KMS-11 (cell line): ENCODE data around the gene TRIO.

Experiments
- H2AFZ ChIP-seq: fragments of 200-600 bp; sonication (generic); 2 replicates; pipeline ENCODE4 v1.6.1; 2016; ENCODE audit warnings: antibody characterized with exemption, mixed run types, low read depth
- H3K27ac ChIP-seq: fragments of 200-600 bp; sonication (generic); 2 replicates; pipeline ENCODE4 v1.6.1; 2016; ENCODE audit warnings: mild to moderate bottlenecking, mixed run types
- H3K27me3 ChIP-seq: fragments of 200-600 bp; sonication (generic); 2 replicates; pipeline ENCODE4 v1.6.1; 2017; ENCODE audit warnings: mild to moderate bottlenecking, low read depth, mixed run types, moderate library complexity; ENCODE audit not compliant: insufficient read depth
- H3K36me3 ChIP-seq: fragments of 200-600 bp; sonication (generic); 2 replicates; pipeline ENCODE4 v1.6.1; 2017; ENCODE audit warnings: mild to moderate bottlenecking, mixed run types; ENCODE audit not compliant: insufficient read depth
- H3K4me1 ChIP-seq: fragments of 200-600 bp; sonication (generic); 2 replicates; pipeline ENCODE4 v1.6.1; 2016; ENCODE audit warnings: mild to moderate bottlenecking, low read depth, mixed run types; ENCODE audit not compliant: poor library complexity, severe bottlenecking
- H3K4me2 ChIP-seq: fragments of 200-600 bp; sonication (generic); 2 replicates; pipeline ENCODE4 v1.7.0; 2016; ENCODE audit warnings: mild to moderate bottlenecking, mixed run types
- H3K4me3 ChIP-seq: fragments of 200-600 bp; sonication (generic); IDR thresholded peaks from 2 replicates; pipeline ENCODE4 v1.6.1; 2017; ENCODE audit warnings: low read depth, low read length, mixed read lengths; ENCODE audit not compliant: insufficient read depth
- H3K79me2 ChIP-seq: fragments of 200-600 bp; sonication (generic); 2 replicates; pipeline ENCODE4 v1.6.1; 2016; ENCODE audit warnings: low read depth, mixed run types; ENCODE audit not compliant: insufficient read depth
- H3K9ac ChIP-seq: fragments of 200-600 bp; sonication (generic); 2 replicates; pipeline ENCODE4 v1.6.1; 2016; ENCODE audit warnings: mild to moderate bottlenecking, mixed run types
- H4K20me1 ChIP-seq: fragments of 200-600 bp; sonication (generic); 2 replicates; pipeline ENCODE4 v1.6.1; 2016; ENCODE audit warnings: mild to moderate bottlenecking, mixed run types; ENCODE audit not compliant: insufficient read depth
- TF ChIP-seq, protein P1 (sequence below): fragments of 200-600 bp; sonication (generic); conservative IDR thresholded peaks from 2 replicates; pipeline ENCODE4 v1.6.1; 2017; ENCODE audit warnings: low read depth, mild to moderate bottlenecking, antibody characterized with exemption, low read length, moderate library complexity, mixed read lengths

Gene TRIO

GRCh38 chr5:14156290-14156649, 13.1 kb downstream of the TRIO start:
- Histone ChIP-seq H3K36me3 (no peaks in the 10 kb centered on the region), H3K27ac (peak overlapping the region; percentile 24; the same call in 1 of the 2 replicates), H4K20me1 (peaks cover 35% of the 10 kb centered on the region), H3K4me1 (peaks cover 72% of the 10 kb centered on the region), H3K4me3 (no peak overlapping the region), H2AFZ (no peak overlapping the region), H3K4me2 (peak overlapping the region; percentile 41), H3K9ac (no peak overlapping the region), H3K79me2 (peaks cover 100% of the 10 kb centered on the region), H3K27me3 (no peaks in the 10 kb centered on the region)
- TF ChIP-seq, protein P1, sequence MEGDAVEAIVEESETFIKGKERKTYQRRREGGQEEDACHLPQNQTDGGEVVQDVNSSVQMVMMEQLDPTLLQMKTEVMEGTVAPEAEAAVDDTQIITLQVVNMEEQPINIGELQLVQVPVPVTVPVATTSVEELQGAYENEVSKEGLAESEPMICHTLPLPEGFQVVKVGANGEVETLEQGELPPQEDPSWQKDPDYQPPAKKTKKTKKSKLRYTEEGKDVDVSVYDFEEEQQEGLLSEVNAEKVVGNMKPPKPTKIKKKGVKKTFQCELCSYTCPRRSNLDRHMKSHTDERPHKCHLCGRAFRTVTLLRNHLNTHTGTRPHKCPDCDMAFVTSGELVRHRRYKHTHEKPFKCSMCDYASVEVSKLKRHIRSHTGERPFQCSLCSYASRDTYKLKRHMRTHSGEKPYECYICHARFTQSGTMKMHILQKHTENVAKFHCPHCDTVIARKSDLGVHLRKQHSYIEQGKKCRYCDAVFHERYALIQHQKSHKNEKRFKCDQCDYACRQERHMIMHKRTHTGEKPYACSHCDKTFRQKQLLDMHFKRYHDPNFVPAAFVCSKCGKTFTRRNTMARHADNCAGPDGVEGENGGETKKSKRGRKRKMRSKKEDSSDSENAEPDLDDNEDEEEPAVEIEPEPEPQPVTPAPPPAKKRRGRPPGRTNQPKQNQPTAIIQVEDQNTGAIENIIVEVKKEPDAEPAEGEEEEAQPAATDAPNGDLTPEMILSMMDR = no peak

DNA sequence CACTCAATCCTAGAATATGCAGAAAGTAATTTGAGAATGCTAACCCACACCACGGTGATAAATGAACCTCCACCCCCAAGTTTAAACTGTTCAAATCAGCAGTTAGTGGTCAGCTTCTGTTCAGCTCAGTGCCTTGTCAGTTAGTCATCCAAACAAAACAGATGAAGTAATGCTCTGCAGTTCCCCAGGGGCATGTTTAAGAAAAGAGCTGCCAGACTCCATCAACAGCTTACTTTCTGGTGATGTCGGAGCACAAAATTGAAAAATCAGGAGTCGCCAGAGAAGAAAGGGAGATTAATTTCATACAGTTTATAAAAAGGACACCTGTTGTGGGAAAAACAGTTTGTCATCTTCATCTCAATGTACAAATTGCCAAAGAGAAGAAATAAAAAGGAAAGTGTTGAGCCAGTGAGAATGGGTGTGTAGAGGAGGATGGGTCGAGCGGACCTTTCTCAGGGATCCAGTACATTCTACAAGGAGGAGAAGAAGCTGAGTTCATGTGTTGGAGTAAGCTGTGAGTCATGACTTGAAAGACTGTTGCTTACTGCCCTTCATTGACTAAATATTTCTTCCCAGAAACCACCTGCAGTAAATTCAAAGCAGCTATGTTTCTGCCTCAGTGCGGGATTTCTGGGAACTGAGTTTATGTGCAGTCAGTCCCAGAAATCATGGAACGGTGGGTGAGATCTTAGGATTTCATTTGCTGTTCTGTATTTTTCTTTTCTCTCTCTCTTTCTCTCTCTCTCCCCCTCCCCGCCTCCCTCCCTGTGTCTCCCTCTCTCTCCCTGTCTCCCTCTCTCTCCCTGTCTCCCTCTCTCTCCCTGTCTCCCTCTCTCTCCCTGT, 13.7 kb downstream of the TRIO start:
- H4K20me1 ChIP-seq = peaks cover 32% of the 10 kb centered on the region; the same call in 1 of the 2 replicates
- peak overlapping the region; percentile 41 for H3K4me2 ChIP-seq
- H3K79me2 ChIP-seq = peaks cover 100% of the 10 kb centered on the region
- H3K4me3 ChIP-seq = no peak overlapping the region
- no peaks in the 10 kb centered on the region for H3K27me3 ChIP-seq
- H3K27ac ChIP-seq = peak overlapping the region; percentile 24; the same call in 1 of the 2 replicates
- peaks cover 72% of the 10 kb centered on the region for H3K4me1 ChIP-seq
- H3K9ac ChIP-seq = no peak overlapping the region
- no peak overlapping the region for H2AFZ ChIP-seq
- H3K36me3 ChIP-seq = no peaks in the 10 kb centered on the region
- TF ChIP-seq, protein P1 = no peak

GRCh38 chr5:14157493-14157782, 14.3 kb downstream of the TRIO start:
- H3K4me1 ChIP-seq = peaks cover 72% of the 10 kb centered on the region
- no peak overlapping the region for H3K4me2 ChIP-seq

GRCh38 chr5:14158890-14159666, 15.9 kb downstream of the TRIO start:
- Histone ChIP-seq H3K27ac (no peak overlapping the region), H3K79me2 (peaks cover 100% of the 10 kb centered on the region), H3K36me3 (no peaks in the 10 kb centered on the region), H3K27me3 (no peaks in the 10 kb centered on the region), H4K20me1 (peaks cover 15% of the 10 kb centered on the region; the same call in 1 of the 2 replicates), H3K4me1 (peaks cover 57% of the 10 kb centered on the region), H2AFZ (no peak overlapping the region), H3K4me2 (no peak overlapping the region), H3K9ac (no peak overlapping the region), H3K4me3 (no peak overlapping the region)
- TF ChIP-seq, protein P1 = no peak

More at GRCh38 chr5:14157493-14157782, 14.3 kb downstream of the TRIO start:
- H3K79me2 ChIP-seq = peaks cover 100% of the 10 kb centered on the region
- H3K27me3 ChIP-seq = no peaks in the 10 kb centered on the region
- H4K20me1 ChIP-seq = peaks cover 29% of the 10 kb centered on the region; the same call in 1 of the 2 replicates
- no peaks in the 10 kb centered on the region for H3K36me3 ChIP-seq
- H3K27ac ChIP-seq = no peak overlapping the region
- TF ChIP-seq, protein P1 = no peak
- no peak overlapping the region for H3K9ac ChIP-seq
- no peak overlapping the region for H3K4me3 ChIP-seq
- no peak overlapping the region for H2AFZ ChIP-seq
